ENCODE data around the gene ELMO3.

- TF ChIP-seq EZH2 (IDR thresholded peaks at IDR 0.05; ENCODE audit: borderline replicate concordance, insufficient read depth, low read length, poor library complexity, severe bottlenecking) (no peak), CTCF (IDR thresholded peaks at IDR 0.05; ENCODE audit: poor library complexity, severe bottlenecking) (no peak), POLR2AphosphoS5 (IDR thresholded peaks at IDR 0.05) (no peak), EP300 (conservative IDR thresholded peaks at IDR 0.05; ENCODE audit: poor library complexity, severe bottlenecking) (no peak), SMC3 (conservative IDR thresholded peaks at IDR 0.05; ENCODE audit: poor library complexity) (no peak), TAF1 (IDR thresholded peaks at IDR 0.05; ENCODE audit: low read depth) (no peak), MXI1 (conservative IDR thresholded peaks at IDR 0.05; ENCODE audit: poor library complexity, severe bottlenecking) (no peak), REST (IDR thresholded peaks at IDR 0.05; ENCODE audit: borderline replicate concordance) (no peak)
These were observed 51.1 kb downstream of the ELMO3 start for GRCh38 chr16:67250045-67250327.

All from neural cell (in vitro differentiated cells).